HT-29 (cell line): Measurements from ENCODE around the gene FXN. TPM values are rescaled to one million over a fixed set of nuclear protein-coding genes. Genes with fewer than 3 reads are reported as not detected.
"Not testable (repeated sequence)": the region's sequence is repeated elsewhere in the genome, so short reads cannot be mapped to it uniquely, and the experiment has no call there.

Source experiments
- DNase-seq: peaks from one replicate; pipeline ENCODE4 v3.0.0-alpha.2; 2015; ENCODE audit warnings: low spot score
- total RNA-seq: library from RNA; depleted of rRNA; stranded (reverse); fragments of >200 nt; shearing (Covaris generic); gene quantifications from 2 replicates; pipeline ENCODE4 v1.2.3, GENCODE V29; 2014

FXN gene
- total RNA-seq, 1 experiment from 2014 or later = 10.1 TPM

DNA sequence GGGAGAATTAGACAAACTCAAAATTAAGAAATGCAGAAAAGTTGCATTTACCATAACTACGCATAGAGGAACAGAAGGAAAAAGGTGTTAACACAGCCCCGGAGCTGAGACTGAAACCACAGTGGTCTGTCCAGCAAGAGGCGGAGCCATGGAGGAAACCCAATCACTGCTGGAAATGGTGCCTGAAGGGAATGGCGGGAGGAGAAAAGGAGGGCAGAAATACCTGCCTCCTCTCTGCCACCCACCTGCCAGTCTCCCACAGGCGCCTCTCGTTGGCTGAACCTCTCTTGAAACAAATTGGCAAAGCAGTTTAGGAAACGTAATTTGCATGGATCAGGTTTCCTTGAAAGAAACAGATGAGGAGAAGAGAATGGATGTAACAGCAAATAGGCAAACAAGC, 11.9 kb upstream of the FXN start:
- DNase-seq = no peak

DNA sequence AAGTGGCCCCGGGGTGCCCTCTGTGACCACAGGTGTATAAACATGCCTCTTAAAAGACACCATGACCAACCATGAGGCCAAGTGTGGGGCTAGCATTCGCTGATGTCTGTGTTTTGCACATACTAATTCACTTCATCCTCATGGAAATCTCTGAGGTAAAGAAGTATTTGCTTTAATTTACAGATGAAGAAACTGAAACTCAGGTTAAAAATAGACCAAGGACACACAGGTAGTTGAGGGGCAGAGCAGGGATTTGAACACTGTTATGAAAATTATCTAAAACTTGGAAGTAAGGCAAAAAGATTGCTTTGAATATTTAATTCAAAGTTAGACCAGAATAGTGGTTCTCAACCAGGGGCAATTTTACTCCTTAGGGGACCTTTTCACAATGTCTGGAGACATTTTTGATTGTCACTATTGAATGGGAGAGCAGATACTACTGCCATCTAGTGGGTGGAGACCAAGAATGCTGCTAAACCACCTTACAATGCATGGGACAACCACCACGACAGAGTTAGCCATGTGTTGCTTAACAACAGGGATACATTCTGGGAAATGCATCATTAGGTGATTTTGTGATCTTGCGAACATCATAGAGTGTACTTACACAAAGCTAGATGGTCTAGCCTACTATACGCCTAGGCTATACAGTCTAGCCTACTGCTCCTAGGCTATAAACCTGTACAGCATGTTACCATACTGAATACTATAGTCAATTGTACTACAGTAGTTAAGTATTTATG, 8.0 kb upstream of the FXN start:
- peak; percentile 86 for DNase-seq

DNA sequence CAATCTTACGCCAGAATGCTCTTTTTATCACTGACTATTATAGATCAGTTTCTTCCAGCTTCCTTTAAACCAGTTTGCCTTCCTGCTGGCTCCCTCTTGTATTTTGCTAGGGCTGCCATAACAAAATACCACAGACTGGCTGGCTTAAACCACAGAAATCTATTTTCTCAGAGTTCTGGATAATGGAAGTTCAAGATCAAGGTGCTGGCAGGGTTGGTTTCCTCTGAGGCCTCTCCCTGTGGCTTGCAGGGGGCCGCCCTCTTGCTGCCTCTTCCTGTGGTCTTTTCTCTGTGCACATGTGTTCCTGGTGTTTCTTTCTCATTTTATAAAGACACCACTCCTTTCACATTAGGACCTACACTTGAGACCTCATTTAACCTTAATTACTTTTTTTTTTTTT, 6.8 kb upstream of the FXN start:
- DNase-seq = no peak

DNA sequence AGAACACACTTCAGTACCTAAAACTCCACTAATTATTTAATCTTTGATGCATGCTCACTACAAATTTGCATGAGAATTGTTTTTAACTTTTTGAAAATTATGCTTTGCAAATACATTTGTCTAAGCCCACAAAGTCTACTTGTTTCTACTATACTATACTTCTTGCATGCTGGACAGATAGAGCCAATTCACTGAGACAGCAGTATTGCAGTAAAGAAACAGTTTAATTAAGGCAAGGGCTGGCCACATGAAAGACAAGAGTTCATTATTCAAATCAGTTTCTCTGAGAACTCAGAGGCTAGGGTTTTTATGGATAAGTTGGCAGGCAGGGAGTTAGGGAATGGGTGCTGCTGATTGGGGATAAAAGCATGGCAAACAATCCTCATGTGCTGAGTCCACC, 6.0 kb upstream of the FXN start:
- DNase-seq = no peak

- DNase-seq = no peak
These were observed 4.5 kb upstream of the FXN start for GRCh38 chr9:69030851-69031645.

GRCh38 chr9:69034071-69034470, 1.5 kb upstream of the FXN start:
- no peak for DNase-seq

DNA sequence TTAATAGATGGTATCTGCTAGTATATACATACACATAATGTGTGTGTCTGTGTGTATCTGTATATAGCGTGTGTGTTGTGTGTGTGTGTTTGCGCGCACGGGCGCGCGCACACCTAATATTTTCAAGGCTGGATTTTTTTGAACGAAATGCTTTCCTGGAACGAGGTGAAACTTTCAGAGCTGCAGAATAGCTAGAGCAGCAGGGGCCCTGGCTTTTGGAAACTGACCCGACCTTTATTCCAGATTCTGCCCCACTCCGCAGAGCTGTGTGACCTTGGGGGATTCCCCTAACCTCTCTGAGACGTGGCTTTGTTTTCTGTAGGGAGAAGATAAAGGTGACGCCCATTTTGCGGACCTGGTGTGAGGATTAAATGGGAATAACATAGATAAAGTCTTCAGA, 757 bp downstream of the FXN start:
- peak; percentile 7 for DNase-seq

- no peak for DNase-seq
These were observed 1.2 kb downstream of the FXN start for GRCh38 chr9:69036799-69037198.

- DNase-seq = no peak
These were observed 5.1 kb downstream of the FXN start for GRCh38 chr9:69040646-69041045.

DNA sequence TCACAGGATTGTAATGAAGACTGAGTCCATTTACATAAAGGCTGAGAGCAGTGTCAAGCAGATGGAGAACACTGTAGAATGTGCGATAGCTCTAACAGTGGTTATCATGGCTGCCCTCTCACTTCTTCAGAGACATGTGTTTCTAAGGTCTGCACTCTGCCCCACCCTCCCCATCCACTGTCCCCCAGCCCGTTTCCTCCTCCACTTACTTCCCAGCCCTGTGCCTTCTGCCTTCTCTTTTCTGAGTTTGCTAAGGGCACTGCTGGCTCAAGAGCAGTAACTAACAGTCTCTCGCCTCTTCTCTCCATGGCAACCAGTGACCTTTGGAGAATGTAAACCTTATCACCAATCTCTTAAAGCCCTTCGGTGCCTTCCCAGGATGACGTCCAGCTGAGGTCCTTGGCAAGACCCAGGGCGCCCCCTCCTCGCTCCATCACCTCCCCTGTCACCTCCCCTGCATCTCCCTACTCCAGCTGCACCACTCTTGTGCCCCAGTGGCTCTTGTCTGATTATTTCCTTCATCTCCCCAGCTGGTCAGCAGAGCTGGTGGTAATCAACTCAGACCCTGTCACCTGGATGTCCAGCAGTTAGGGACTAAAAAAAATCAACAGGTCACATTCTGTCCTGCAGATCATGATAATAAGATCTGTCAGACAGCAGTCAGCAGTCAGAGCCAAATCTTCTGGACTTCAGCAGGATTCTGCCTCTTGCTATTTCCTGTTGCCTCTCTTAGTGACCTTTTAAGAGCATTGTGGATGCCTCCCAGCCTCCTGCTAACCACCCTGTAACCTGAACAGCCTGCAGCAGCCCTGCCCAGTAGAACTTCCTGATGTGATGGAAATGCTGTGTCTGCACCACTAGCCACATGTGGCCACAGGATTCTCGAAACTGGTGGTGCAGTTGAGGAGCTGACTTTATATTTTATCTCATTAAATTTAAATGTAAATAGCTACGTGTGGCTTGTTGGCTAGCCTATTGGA, 9.0 kb downstream of the FXN start:
- DNase-seq = peak; percentile 47

- DNase-seq = no peak
These were observed 10.3 kb downstream of the FXN start for GRCh38 chr9:69045821-69046220.

GRCh38 chr9:69046723-69047122, 11.2 kb downstream of the FXN start:
- no peak for DNase-seq

DNA sequence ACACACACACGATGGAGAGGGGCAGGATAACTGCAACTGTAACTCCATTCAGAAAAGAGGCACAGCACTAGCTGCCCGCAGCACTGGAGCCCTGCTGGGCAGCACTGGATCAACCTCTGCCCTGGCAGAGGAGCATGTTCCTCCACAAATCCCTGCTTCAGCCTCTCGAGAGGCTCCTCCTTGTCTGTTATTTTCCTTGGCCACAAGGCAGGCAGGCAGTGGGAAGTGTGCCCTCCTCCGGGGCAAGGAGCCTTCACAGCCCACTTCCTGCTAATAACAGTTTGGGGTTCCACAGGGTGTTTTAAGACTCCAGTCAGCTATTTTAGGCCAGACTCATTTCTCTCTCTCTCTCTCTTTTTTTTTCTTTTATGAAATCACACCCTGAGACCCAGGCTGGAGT, 11.8 kb downstream of the FXN start:
- no peak for DNase-seq

- no peak for DNase-seq
These were observed 13.5 kb downstream of the FXN start for GRCh38 chr9:69049094-69049493.

DNA sequence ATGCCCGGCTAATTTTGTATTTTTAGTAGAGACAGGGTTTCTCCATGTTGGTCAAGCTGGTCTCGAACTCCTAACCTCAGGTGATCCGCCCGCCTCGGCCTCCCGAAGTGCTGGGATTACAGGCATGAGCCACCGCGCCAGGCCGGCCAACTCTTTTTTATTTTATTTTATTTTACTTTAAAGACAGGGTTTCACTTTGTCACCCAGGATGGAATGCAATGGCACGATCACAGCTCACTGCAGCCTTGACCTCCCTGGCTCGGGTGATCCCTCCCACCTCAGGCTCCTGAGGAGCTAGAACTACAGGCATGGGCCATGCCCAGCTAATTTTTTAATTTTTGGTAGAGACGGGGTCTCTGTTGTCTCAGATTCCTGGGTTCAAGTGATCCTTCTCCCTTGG, 15.4 kb downstream of the FXN start:
- DNase-seq = not testable (repeated sequence)

- no peak for DNase-seq
These were observed 19.4 kb downstream of the FXN start for GRCh38 chr9:69054989-69055388.

GRCh38 chr9:69056191-69056815, 20.8 kb downstream of the FXN start:
- DNase-seq = no peak

DNA sequence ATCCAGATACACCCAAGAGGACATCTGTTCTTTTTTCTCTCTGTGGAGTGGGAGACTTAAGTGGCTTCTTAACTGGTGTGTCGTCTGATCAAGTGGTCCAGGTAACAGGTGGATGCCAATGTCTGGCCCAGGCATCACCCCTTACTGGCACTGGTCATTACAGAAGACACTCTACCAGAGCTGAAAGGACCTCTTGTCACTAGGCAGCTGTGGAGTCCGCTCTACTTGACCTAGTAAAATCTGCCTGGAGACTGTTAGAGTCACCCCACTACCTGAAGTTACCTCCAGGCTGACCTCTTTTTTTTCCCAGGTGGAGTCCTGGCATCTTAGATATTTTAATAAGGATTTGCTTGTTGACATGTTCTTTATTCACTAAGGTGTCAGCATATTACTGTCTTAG, 22.5 kb downstream of the FXN start:
- no peak for DNase-seq

DNA sequence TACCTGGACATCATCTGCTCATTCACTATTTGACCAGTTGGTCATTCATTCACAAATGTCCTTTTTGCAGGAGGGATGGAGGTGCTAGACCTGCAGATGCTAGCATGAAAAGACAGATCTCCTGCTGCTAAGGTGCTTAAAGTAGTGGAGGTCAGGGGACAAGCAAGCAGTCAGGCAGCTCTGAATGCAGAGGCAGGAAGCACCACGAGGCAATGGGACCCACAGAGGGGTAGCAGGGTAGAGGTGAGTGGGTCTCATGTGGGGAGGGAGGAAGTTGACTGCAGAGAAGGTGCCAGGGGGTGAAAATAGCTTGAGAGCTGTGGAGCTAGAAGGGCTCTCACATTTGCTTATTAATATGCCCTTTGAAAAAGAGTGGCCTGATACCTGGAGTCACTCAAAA, 25.2 kb downstream of the FXN start:
- no peak for DNase-seq

DNA sequence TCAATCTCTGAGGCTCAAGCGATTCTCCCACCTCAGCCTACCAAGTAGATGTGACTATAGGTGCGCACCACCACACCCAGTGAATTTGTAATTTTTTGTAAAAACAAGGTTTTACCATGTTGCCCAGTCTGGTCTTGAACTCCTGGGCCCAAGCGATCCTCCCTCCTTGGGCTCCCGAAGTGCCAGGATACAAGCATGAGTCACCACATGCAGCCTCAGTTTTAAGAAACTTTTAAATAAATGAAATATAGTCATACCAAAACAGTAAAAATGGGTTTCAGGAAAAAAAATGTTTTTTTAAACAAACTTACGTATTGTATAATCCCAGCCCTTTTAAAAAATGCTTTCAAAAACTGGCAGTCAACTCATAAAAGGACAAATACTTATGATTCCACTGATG, 26.6 kb downstream of the FXN start:
- DNase-seq = no peak

DNA sequence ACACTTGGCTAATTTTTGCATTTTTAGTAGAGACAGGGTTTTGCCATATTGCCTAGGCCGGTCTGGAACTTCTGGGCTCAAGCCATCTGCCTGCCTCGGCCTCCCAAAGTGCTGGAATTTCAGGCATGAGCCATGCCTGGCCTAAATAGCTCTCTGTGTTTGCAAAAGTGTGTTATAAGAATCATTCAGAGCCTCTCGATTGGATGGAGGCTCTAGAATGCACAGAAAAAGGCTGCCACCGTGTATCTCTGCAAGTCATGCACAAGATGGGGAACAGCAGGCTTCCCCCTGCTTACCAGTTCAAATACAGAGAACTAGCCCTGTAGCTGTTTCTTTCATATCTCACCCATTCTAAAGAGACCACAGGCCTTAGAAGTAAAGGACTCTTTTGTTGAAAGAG, 28.3 kb downstream of the FXN start:
- no peak for DNase-seq

DNA sequence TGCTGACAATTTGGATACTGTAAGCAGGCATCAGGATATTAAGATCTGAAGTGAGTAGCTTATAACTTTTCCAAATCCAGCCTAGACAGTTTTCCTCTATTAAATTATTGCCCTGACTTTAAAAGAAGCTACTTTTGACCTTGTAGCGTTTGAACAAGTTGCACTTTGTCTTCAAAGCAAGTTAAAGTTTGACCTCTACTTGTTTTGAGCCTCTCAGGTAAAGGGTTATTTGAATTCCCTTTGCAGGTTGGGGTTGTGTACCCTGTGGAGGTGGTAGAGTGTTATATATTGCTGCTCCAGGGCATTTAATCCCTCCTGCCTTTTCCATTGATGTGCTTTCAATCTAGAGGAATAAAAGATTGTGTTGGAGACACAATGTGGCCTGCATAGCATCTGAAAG, 30.1 kb downstream of the FXN start:
- DNase-seq = no peak
